ENCODE data around the gene BMP7. TPM values are rescaled to one million over a fixed set of nuclear protein-coding genes. Genes with fewer than 3 reads are reported as not detected.

Gene BMP7
- total and polyA plus RNA-seq, 2 of the 8 experiments (the other 6 are each of a cell fraction or from before 2014, with no cell fraction given): 9.2 to 14.7 TPM

- no peak overlapping the region for H2AK5ac ChIP-seq (ENCODE audit: low read depth, low read length)
- no peak for TF ChIP-seq SP1 (IDR thresholded peaks at IDR 0.05; ENCODE audit: low read depth, low read length)
- no peak for TF ChIP-seq TBP (IDR thresholded peaks at IDR 0.05; ENCODE audit: low read depth, low read length)
- no peak for TF ChIP-seq POLR2A (IDR thresholded peaks at IDR 0.05; ENCODE audit: control extremely low read depth in 1 of 2, low read depth in 2 of 2, low read length in 2 of 2)
- no peak for TF ChIP-seq RNF2 (IDR thresholded peaks at IDR 0.05; ENCODE audit: borderline replicate concordance, low read depth, low read length, missing control alignments, poor library complexity, severe bottlenecking)
- TF ChIP-seq CBX8 (IDR thresholded peaks at IDR 0.05; ENCODE audit: borderline replicate concordance, low read depth, low read length): no peak
- no peak for TF ChIP-seq TAF7 (optimal IDR thresholded peaks at IDR 0.05; ENCODE audit: borderline replicate concordance, low read depth, low read length)
- no peak for TF ChIP-seq BACH1 (IDR thresholded peaks at IDR 0.05; ENCODE audit: low read length)
- no peak for TF ChIP-seq GABPA (IDR thresholded peaks at IDR 0.05; ENCODE audit: borderline replicate concordance, insufficient read depth, low read length)
- TF ChIP-seq JUND (IDR thresholded peaks at IDR 0.05; ENCODE audit: low read length): no peak
- no peak for TF ChIP-seq FOSL1 (IDR thresholded peaks at IDR 0.05; ENCODE audit: insufficient read depth, low read depth, low read length)
- no peak for TF ChIP-seq POLR2AphosphoS5 (IDR thresholded peaks at IDR 0.05; ENCODE audit: low read depth, low read length)
- no peak for TF ChIP-seq SIX5 (IDR thresholded peaks at IDR 0.05; ENCODE audit: low read depth, low read length)
- TF ChIP-seq CBX5 (IDR thresholded peaks at IDR 0.05; ENCODE audit: low read depth, low read length): no peak
- TF ChIP-seq NANOG (IDR thresholded peaks at IDR 0.05; ENCODE audit: insufficient read depth, low read depth, low read length, poor library complexity, severe bottlenecking): no peak
Observed at GRCh38 chr20:57131601-57132391, 134.6 kb downstream of the BMP7 start.

More at GRCh38 chr20:57131601-57132391, 134.6 kb downstream of the BMP7 start:
- WGBS, 2 experiments (ENCODE audit: extremely low coverage in 1 of 2, insufficient coverage in 1 of 2, insufficient read length in 1 of 2, insufficient replicate concordance in 2 of 2, low coverage in 1 of 2, low lambda C conversion rate in 2 of 2, missing lambda C conversion rate in 1 of 2): 82% methylated on average over 13 of the region's 13 CpGs; no CpG with 5 or more reads in 1 of the 2 experiments
- no peak overlapping the region for H3K4ac ChIP-seq (replicated peaks; ENCODE audit: insufficient read length, low read depth, low read length)
- no peaks in the 10 kb centered on the region for H3K79me1 ChIP-seq (ENCODE audit: low read depth, low read length)
- DNase-seq (ENCODE audit: low read depth in 1 of 2, low spot score in 2 of 2): no peak
- FAIRE-seq: no peak
- H3K23ac ChIP-seq (ENCODE audit: insufficient read length): no peak overlapping the region
- no peaks in the 10 kb centered on the region for H3K9me3 ChIP-seq (ENCODE audit: insufficient read depth in 2 of 2, low read depth in 1 of 2, low read length in 1 of 2)
- no peak overlapping the region for H2BK5ac ChIP-seq (ENCODE audit: low read depth, low read length)
- no peak overlapping the region for H3K14ac ChIP-seq (ENCODE audit: insufficient read length)
- no peaks in the 10 kb centered on the region for H3K23me2 ChIP-seq (ENCODE audit: low read depth, low read length)
- H3K4me1 ChIP-seq (replicated peaks in 1 of 4; ENCODE audit: control insufficient read depth in 3 of 4, insufficient read depth in 4 of 4, low read length in 3 of 4): no peaks in the 10 kb centered on the region; a peak in 1 of 7 replicates
- H4K8ac ChIP-seq (ENCODE audit: extremely low read depth, insufficient read depth, low read length): no peak overlapping the region
- no peaks in the 10 kb centered on the region for H3K27me3 ChIP-seq (replicated peaks in 1 of 4; ENCODE audit: control insufficient read depth in 3 of 4, extremely low read depth in 1 of 4, insufficient read depth in 3 of 4, low read length in 3 of 4)
- POLR2A ChIA-PET (ENCODE audit: partially characterized antibody): no interaction called here
- H4K20me1 ChIP-seq (replicated peaks in 1 of 2; ENCODE audit: control insufficient read depth in 1 of 2, insufficient read depth in 2 of 2, low read length in 2 of 2): no peaks in the 10 kb centered on the region
- H3K79me2 ChIP-seq (ENCODE audit: control insufficient read depth in 1 of 2, insufficient read depth in 2 of 2, low read length in 2 of 2): no peaks in the 10 kb centered on the region
- H2BK20ac ChIP-seq (ENCODE audit: low read length): no peak overlapping the region
- no peak overlapping the region for H3K27ac ChIP-seq (ENCODE audit: low read depth, low read length)
- H3K56ac ChIP-seq (replicated peaks; ENCODE audit: insufficient read length, low read depth, low read length): no peak overlapping the region
- H3K4me3 ChIP-seq (ENCODE audit: extremely low read depth in 1 of 4, insufficient read depth in 2 of 4, low read depth in 3 of 4, low read length in 4 of 4): no peak overlapping the region
- H4K5ac ChIP-seq (ENCODE audit: insufficient read length, low read depth, low read length): no peak overlapping the region
- no peak overlapping the region for H2BK12ac ChIP-seq (ENCODE audit: low read depth, low read length)
- H3K36me3 ChIP-seq (ENCODE audit: control insufficient read depth in 2 of 4, insufficient read depth in 4 of 4, low read length in 3 of 4): no peaks in the 10 kb centered on the region
- no peak overlapping the region for H2BK120ac ChIP-seq (replicated peaks; ENCODE audit: low read depth, low read length)
- no peak overlapping the region for H2AFZ ChIP-seq (ENCODE audit: low read length)
- H3K18ac ChIP-seq (ENCODE audit: extremely low read depth, low read length): no peak overlapping the region
- H2BK15ac ChIP-seq (ENCODE audit: low read length): no peak overlapping the region
- CTCF ChIA-PET (ENCODE audit: partially characterized antibody): interaction anchor here (0.6 to 1.8 kb wide), 4 partner anchors 9 to 159 kb away, joined by 3 to 6 read pairs (median 4); no protein-coding TSS in a partner anchor
- H3K4me2 ChIP-seq (ENCODE audit: insufficient read depth in 1 of 2, low read depth in 2 of 2, low read length in 2 of 2): no peak overlapping the region
- H3K9ac ChIP-seq (replicated peaks in 1 of 4; ENCODE audit: extremely low read depth in 1 of 4, low read depth in 3 of 4, low read length in 3 of 4): no peak overlapping the region
- no peak overlapping the region for H4K91ac ChIP-seq (replicated peaks; ENCODE audit: insufficient read length, low read length)

Measured in H1 (cell line).